Measurements from ENCODE around the gene NME4.

- TF ChIP-seq CTCF (IDR thresholded peaks at IDR 0.05; ENCODE audit: insufficient read depth, low read length) (peak; percentile 94), REST (IDR thresholded peaks at IDR 0.05; ENCODE audit: insufficient replicate concordance, low read depth) (no peak), GABPA (IDR thresholded peaks at IDR 0.05; ENCODE audit: low read depth) (no peak), POLR2AphosphoS5 (IDR thresholded peaks at IDR 0.05; ENCODE audit: low read depth) (no peak)
These were observed 5.1 kb upstream of the NME4 start for GRCh38 chr16:391885-392335.

Measured in HL-60 (cell line).